OCI-LY7 (cell line): ENCODE data around the gene SOST. TPM values are rescaled to one million over a fixed set of nuclear protein-coding genes. Genes with fewer than 3 reads are reported as not detected.

Experiments
- BruUV-seq: library from RNA; stranded (reverse); fragments of 400-500 nt; replicated peaks from 2 replicates; lab custom pipeline; 2021; lab: Mats Ljungman, UMichigan
- CTCF ChIA-PET: fragments of 300-600 bp; sonication (Branson Sonifier 250); formaldehyde crosslinking; loops from one replicate; lab custom pipeline; 2022; ENCODE audit warnings: antibody characterized with exemption; ENCODE audit not compliant: unreplicated experiment; lab: Charles Lee
- POLR2A ChIA-PET: fragments of 300-600 bp; sonication (Branson Sonifier 250); formaldehyde crosslinking; loops from one replicate; lab custom pipeline; 2022; ENCODE audit warnings: antibody characterized with exemption; lab: Charles Lee
- DNase-seq: peaks from one replicate; pipeline ENCODE4 v3.0.0-alpha.2; 2015; ENCODE audit warnings: low spot score
- H2AFZ ChIP-seq: fragments of 200-600 bp; sonication (generic), shearing (Covaris generic); 2 replicates; pipeline ENCODE4 v1.6.1; 2014; ENCODE audit warnings: mild to moderate bottlenecking, antibody characterized with exemption, low read length, moderate library complexity
- H3K27ac ChIP-seq: fragments of 200-600 bp; sonication (generic); 2 replicates; pipeline ENCODE4 v1.5.1; 2014; ENCODE audit warnings: mixed run types, low read depth, mild to moderate bottlenecking, moderate library complexity, low read length, inconsistent platforms; ENCODE audit not compliant: poor library complexity, severe bottlenecking
- H3K36me3 ChIP-seq: fragments of 200-600 bp; sonication (generic); 2 replicates; pipeline ENCODE4 v1.6.1; 2014; ENCODE audit warnings: mild to moderate bottlenecking, antibody characterized with exemption, low read length, moderate library complexity, mixed read lengths; ENCODE audit not compliant: insufficient read depth
- H3K4me1 ChIP-seq: fragments of 200-600 bp; sonication (generic); 2 replicates; pipeline ENCODE4 v1.5.1; 2014; ENCODE audit warnings: mild to moderate bottlenecking, low read length; ENCODE audit not compliant: insufficient read depth, poor library complexity, severe bottlenecking
- H3K4me2 ChIP-seq: fragments of 200-600 bp; sonication (generic); 2 replicates; pipeline ENCODE4 v1.6.1; 2014; ENCODE audit warnings: mild to moderate bottlenecking, low read length
- H3K4me3 ChIP-seq: fragments of 200-600 bp; sonication (generic); 2 replicates; pipeline ENCODE4 v1.5.1; 2014; ENCODE audit warnings: mild to moderate bottlenecking, low read depth, low read length; ENCODE audit not compliant: poor library complexity, severe bottlenecking
- H3K79me2 ChIP-seq: fragments of 200-600 bp; sonication (generic); 2 replicates; pipeline ENCODE4 v1.6.1; 2016; ENCODE audit warnings: low read depth, mild to moderate bottlenecking, low read length, moderate library complexity, mixed read lengths; ENCODE audit not compliant: insufficient read depth
- H3K9me2 ChIP-seq: fragments of 200-600 bp; sonication (generic); 2 replicates; pipeline ENCODE4 v1.6.1; 2016; ENCODE audit warnings: mild to moderate bottlenecking, low read length, mixed read lengths; ENCODE audit not compliant: insufficient read depth
- H3K9me3 ChIP-seq: fragments of 200-600 bp; sonication (generic); 2 replicates; pipeline ENCODE4 v1.6.1; 2014; ENCODE audit warnings: mild to moderate bottlenecking, mixed run types, low read length, mixed read lengths
- H4K20me1 ChIP-seq: fragments of 200-600 bp; sonication (generic); 2 replicates; pipeline ENCODE4 v1.6.1; 2014; ENCODE audit warnings: mild to moderate bottlenecking, antibody characterized with exemption, low read length, moderate library complexity, mixed read lengths; ENCODE audit not compliant: insufficient read depth
- EZH2phosphoT487 ChIP-seq: fragments of 200-600 bp; sonication (generic); IDR thresholded peaks from 2 replicates; pipeline ENCODE4 v1.6.1; 2018; ENCODE audit warnings: low read depth, borderline replicate concordance, mild to moderate bottlenecking, mixed run types, antibody characterized with exemption, low read length, moderate library complexity, mixed read lengths
- intact Hi-C: fragments of 100-400 bp; cut with micrococcal nuclease; formaldehyde crosslinking; loops from one replicate; pipeline ENCODE4 v1.10.0; 2022; ENCODE audit not compliant: unreplicated experiment
- total RNA-seq, 2 experiments: library from RNA; depleted of rRNA in 1 of 2; stranded (reverse); fragments of >200 nt in 1 of 2; shearing (Covaris generic) in 1 of 2; gene quantifications; 2 replicates each; pipeline ENCODE4 v1.2.3, GENCODE V29; 2014 to 2022
- TF ChIP-seq, protein P1 (sequence below): fragments of 200-600 bp; sonication (generic); conservative IDR thresholded peaks from 2 replicates; pipeline ENCODE4 v1.5.1; 2014; ENCODE audit warnings: mild to moderate bottlenecking, antibody characterized with exemption, low read length, moderate library complexity, mixed read lengths

Gene SOST
- total RNA-seq, 2 experiments from 2014 or later = not detected

- no TSS peak for BruUV-seq
These were observed 52.4 kb downstream of the SOST start for GRCh38 chr17:43706235-43706634.

More at GRCh38 chr17:43706235-43706634, 52.4 kb downstream of the SOST start:
- Histone ChIP-seq H3K27ac (no peak overlapping the region), H3K4me3 (no peak overlapping the region), H3K9me3 (no peaks in the 10 kb centered on the region), H3K36me3 (no peaks in the 10 kb centered on the region), H3K9me2 (no peaks in the 10 kb centered on the region), H4K20me1 (no peaks in the 10 kb centered on the region), H2AFZ (no peak overlapping the region), H3K79me2 (no peaks in the 10 kb centered on the region), H3K4me2 (no peak overlapping the region), H3K4me1 (no peaks in the 10 kb centered on the region)
- ChIA-PET POLR2A (no interaction called here), CTCF (no interaction called here)
- no peak for DNase-seq
- intact Hi-C loops = no loop called here
- TF ChIP-seq EZH2phosphoT487 = no peak
- TF ChIP-seq, protein P1, sequence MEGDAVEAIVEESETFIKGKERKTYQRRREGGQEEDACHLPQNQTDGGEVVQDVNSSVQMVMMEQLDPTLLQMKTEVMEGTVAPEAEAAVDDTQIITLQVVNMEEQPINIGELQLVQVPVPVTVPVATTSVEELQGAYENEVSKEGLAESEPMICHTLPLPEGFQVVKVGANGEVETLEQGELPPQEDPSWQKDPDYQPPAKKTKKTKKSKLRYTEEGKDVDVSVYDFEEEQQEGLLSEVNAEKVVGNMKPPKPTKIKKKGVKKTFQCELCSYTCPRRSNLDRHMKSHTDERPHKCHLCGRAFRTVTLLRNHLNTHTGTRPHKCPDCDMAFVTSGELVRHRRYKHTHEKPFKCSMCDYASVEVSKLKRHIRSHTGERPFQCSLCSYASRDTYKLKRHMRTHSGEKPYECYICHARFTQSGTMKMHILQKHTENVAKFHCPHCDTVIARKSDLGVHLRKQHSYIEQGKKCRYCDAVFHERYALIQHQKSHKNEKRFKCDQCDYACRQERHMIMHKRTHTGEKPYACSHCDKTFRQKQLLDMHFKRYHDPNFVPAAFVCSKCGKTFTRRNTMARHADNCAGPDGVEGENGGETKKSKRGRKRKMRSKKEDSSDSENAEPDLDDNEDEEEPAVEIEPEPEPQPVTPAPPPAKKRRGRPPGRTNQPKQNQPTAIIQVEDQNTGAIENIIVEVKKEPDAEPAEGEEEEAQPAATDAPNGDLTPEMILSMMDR = no peak

Other genes starting within 250 kb of the SOST start
- gene ETV4, start 212.5 kb downstream of the SOST start, total RNA-seq (2014; rRNA removed; shearing (Covaris generic)) = not detected in 2 replicates
- gene ETV4, start 212.5 kb downstream of the SOST start, total RNA-seq (2022) = not detected in 2 replicates
- gene MEOX1, start 96.9 kb downstream of the SOST start, total RNA-seq (2014; rRNA removed; shearing (Covaris generic)) = not detected in 2 replicates
- gene MEOX1, start 96.9 kb downstream of the SOST start, total RNA-seq (2022) = not detected in 2 replicates
- 3.0 and 9.0 TPM in 2 replicates for gene DUSP3, start 20.2 kb upstream of the SOST start, total RNA-seq (2014; rRNA removed; shearing (Covaris generic))
- gene DUSP3, start 20.2 kb upstream of the SOST start, total RNA-seq (2022) = 6.9 and 9.8 TPM in 2 replicates
- not detected in 2 replicates for gene CFAP97D1, start 21.6 kb upstream of the SOST start, total RNA-seq (2014; rRNA removed; shearing (Covaris generic))
- not detected in 2 replicates for gene CFAP97D1, start 21.6 kb upstream of the SOST start, total RNA-seq (2022)
- not detected in 2 replicates for gene MPP3, start 74.4 kb upstream of the SOST start, total RNA-seq (2014; rRNA removed; shearing (Covaris generic))
- not detected in 2 replicates for gene MPP3, start 74.4 kb upstream of the SOST start, total RNA-seq (2022)
- not detected in 2 replicates for gene CD300LG, start 88.4 kb upstream of the SOST start, total RNA-seq (2014; rRNA removed; shearing (Covaris generic))
- not detected in 2 replicates for gene CD300LG, start 88.4 kb upstream of the SOST start, total RNA-seq (2022)
- 0.16 and 0.39 TPM in 2 replicates for gene MPP2, start 148.7 kb upstream of the SOST start, total RNA-seq (2014; rRNA removed; shearing (Covaris generic))
- gene MPP2, start 148.7 kb upstream of the SOST start, total RNA-seq (2022) = 0.63 and 0.67 TPM in 2 replicates
- gene PPY, start 183.7 kb upstream of the SOST start, total RNA-seq (2014; rRNA removed; shearing (Covaris generic)) = not detected in 2 replicates
- gene PPY, start 183.7 kb upstream of the SOST start, total RNA-seq (2022) = not detected in 2 replicates
- gene PYY, start 195.1 kb upstream of the SOST start, total RNA-seq (2014; rRNA removed; shearing (Covaris generic)) = not detected in 2 replicates
- gene PYY, start 195.1 kb upstream of the SOST start, total RNA-seq (2022) = not detected in 2 replicates
- gene NAGS, start 245.8 kb upstream of the SOST start, total RNA-seq (2014; rRNA removed; shearing (Covaris generic)) = 0.32 and 0.54 TPM in 2 replicates
- gene NAGS, start 245.8 kb upstream of the SOST start, total RNA-seq (2022) = 0.61 and 1.5 TPM in 2 replicates